ENCODE measurements around the gene GPR39. TPM values are rescaled to one million over a fixed set of nuclear protein-coding genes. Genes with fewer than 3 reads are reported as not detected.

GPR39 gene
- total and polyA plus RNA-seq, 8 donors = 0.87 to 16.0 (median 5.5) TPM; not detected in 1

GRCh38 chr2:132652474-132652873 lies 235.9 kb downstream of the GPR39 start:
- intact Hi-C loops (cut with DNase I; ENCODE audit: low total_unique reads) = no loop called here
- no peak overlapping the region for H3K27ac ChIP-seq
- DNase-seq = no peak
- H3K36me3 ChIP-seq = no peaks in the 10 kb centered on the region
- TF ChIP-seq EP300 (IDR thresholded peaks at IDR 0.05) (no peak), POLR2AphosphoS5 (IDR thresholded peaks at IDR 0.05) (no peak), CTCF (IDR thresholded peaks at IDR 0.05) (no peak), POLR2A (IDR thresholded peaks at IDR 0.05) (no peak)
- no peaks in the 10 kb centered on the region for H3K27me3 ChIP-seq
- H3K4me1 ChIP-seq = no peaks in the 10 kb centered on the region
- no peaks in the 10 kb centered on the region for H3K9me3 ChIP-seq
- H3K4me3 ChIP-seq = no peak overlapping the region
- WGBS, 5 donors = 62 to 83% (median 69%) methylated on average over 8 of the region's 8 CpGs

- intact Hi-C loops (cut with DNase I; ENCODE audit: low total_unique reads) = no loop called here
Observed at GRCh38 chr2:132654335-132654734, 237.7 kb downstream of the GPR39 start.

GRCh38 chr2:132654968-132655367 lies 238.4 kb downstream of the GPR39 start:
- TF ChIP-seq POLR2A (IDR thresholded peaks at IDR 0.05) (no peak), CTCF (IDR thresholded peaks at IDR 0.05) (no peak)
- intact Hi-C loops (cut with DNase I; ENCODE audit: low total_unique reads) = no loop called here
- no peak for DNase-seq
- Histone ChIP-seq H3K4me3 (no peak overlapping the region), H3K27ac (no peak overlapping the region), H3K27me3 (no peaks in the 10 kb centered on the region), H3K4me1 (no peaks in the 10 kb centered on the region), H3K9me3 (no peaks in the 10 kb centered on the region), H3K36me3 (no peaks in the 10 kb centered on the region)
- WGBS, 5 donors = 90 to 92% (median 91%) methylated on average over 7 of the region's 7 CpGs

More at GRCh38 chr2:132654335-132654734, 237.7 kb downstream of the GPR39 start:
- Histone ChIP-seq H3K4me3 (no peak overlapping the region), H3K9me3 (no peaks in the 10 kb centered on the region), H3K27me3 (no peaks in the 10 kb centered on the region), H3K36me3 (no peaks in the 10 kb centered on the region), H3K27ac (no peak overlapping the region), H3K4me1 (no peaks in the 10 kb centered on the region)
- TF ChIP-seq CTCF (IDR thresholded peaks at IDR 0.05) (no peak), POLR2A (IDR thresholded peaks at IDR 0.05) (no peak), POLR2AphosphoS5 (IDR thresholded peaks at IDR 0.05) (no peak), EP300 (IDR thresholded peaks at IDR 0.05) (no peak)
- no peak for DNase-seq
- 65 to 87% (median 67%) methylated on average over 4 of the region's 4 CpGs for WGBS, 5 donors

GRCh38 chr2:132656266-132656975 lies 239.8 kb downstream of the GPR39 start:
- H3K27me3 ChIP-seq = no peaks in the 10 kb centered on the region
- 54 to 66% (median 63%) methylated on average over 7 of the region's 7 CpGs for whole genome bisulfite sequencing, 5 donors

More at GRCh38 chr2:132656266-132656975, 239.8 kb downstream of the GPR39 start:
- Histone ChIP-seq H3K9me3 (no peaks in the 10 kb centered on the region), H3K36me3 (no peaks in the 10 kb centered on the region), H3K4me1 (no peaks in the 10 kb centered on the region), H3K27ac (no peak overlapping the region), H3K4me3 (no peak overlapping the region)
- TF ChIP-seq POLR2A (IDR thresholded peaks at IDR 0.05) = no peak
- TF ChIP-seq POLR2AphosphoS5 (IDR thresholded peaks at IDR 0.05) = no peak
- no peak for TF ChIP-seq EP300 (IDR thresholded peaks at IDR 0.05)
- TF ChIP-seq CTCF (IDR thresholded peaks at IDR 0.05) = no peak
- peak in 1 of 2 donors; percentile 54 for DNase-seq
- intact Hi-C loops (cut with DNase I; ENCODE audit: low total_unique reads) = no loop called here
